CD4-positive, alpha-beta T cell treated with Interferon gamma for 1 hour (primary cell): ENCODE data around the gene EFNA4.
A peak's percentile ranks its signal among the peaks of the same experiment; 100 is the strongest.

ENCODE experiments used
- DNase-seq: peaks from one replicate; pipeline ENCODE4 v3.0.0-alpha.2; 2020

Gene EFNA4, protein sequence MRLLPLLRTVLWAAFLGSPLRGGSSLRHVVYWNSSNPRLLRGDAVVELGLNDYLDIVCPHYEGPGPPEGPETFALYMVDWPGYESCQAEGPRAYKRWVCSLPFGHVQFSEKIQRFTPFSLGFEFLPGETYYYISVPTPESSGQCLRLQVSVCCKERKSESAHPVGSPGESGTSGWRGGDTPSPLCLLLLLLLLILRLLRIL

DNA sequence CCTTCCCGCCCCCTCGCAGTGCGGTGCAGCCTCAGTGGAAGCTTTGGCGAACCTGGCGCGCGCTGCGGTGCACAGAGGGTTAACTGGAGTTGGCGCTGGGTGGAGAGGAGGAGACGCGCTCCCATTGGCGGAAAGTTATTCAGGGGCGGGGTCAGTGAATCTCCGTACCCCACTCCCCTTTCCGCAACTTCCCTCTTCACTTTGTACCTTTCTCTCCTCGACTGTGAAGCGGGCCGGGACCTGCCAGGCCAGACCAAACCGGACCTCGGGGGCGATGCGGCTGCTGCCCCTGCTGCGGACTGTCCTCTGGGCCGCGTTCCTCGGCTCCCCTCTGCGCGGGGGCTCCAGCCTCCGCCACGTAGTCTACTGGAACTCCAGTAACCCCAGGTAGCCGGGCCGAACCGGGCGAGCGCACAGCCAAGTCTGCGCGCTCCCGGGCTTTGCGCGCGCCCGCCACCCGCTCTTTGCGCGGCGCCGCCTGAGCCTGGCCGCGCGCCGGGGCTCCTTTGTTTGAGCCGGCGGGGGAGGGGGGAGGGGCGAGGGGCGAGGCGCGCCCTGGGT lies at the start of gene EFNA4:
Gene EFNA4 (plus strand): TSS at position 191 of the 561 bp plus-strand sequence. CDS start 84 bp downstream, at position 275.
- peak; percentile 85 for DNase-seq

DNA sequence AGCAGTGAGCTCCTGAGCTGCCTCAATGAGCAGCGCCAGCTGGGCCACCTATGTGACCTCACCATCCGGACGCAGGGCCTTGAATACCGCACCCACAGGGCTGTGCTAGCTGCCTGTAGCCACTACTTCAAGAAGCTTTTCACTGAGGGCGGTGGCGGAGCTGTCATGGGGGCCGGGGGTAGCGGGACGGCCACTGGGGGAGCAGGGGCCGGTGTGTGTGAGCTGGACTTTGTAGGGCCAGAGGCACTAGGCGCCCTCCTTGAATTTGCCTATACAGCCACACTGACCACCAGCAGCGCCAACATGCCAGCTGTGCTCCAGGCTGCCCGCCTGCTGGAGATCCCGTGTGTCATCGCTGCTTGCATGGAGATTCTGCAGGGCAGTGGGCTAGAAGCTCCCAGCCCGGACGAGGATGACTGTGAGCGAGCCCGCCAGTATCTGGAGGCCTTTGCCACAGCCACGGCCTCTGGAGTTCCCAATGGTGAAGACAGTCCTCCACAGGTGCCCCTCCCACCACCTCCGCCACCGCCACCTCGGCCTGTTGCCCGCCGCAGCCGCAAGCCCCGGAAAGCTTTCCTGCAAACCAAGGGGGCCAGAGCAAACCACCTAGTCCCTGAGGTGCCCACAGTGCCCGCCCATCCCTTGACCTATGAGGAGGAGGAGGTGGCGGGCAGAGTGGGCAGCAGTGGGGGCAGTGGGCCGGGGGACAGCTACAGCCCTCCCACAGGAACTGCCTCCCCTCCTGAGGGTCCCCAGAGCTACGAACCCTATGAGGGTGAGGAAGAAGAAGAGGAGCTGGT lies 48.6 kb upstream of the EFNA4 start:
- no peak for DNase-seq

DNA sequence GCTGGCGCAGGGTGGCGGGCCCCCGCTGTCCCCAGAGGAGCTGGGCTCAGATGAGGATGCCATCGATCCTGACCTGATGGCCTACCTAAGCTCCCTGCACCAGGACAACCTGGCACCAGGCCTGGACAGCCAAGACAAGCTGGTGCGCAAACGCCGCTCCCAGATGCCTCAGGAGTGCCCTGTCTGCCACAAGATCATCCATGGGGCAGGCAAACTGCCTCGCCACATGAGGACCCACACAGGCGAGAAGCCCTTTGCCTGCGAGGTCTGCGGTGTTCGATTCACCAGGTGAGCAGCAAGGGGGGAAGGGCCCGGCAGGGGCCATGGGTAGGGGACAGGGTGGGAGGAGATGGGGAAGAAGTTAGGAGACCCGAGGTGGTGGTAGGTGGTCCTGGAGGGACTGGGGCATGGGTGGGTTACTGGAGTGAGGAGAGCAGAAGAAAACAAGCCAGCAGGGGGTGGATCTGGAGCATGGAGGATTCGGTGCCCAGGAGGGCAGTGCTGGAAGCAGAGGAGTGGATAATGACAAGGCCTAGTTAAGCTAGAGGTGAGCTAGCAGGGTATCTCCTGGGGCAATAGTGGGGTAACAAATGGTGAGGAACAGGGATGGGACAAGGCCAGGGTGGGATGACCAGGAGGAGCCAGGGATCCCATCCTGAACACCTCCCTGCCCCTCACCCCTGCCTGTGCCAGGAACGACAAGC lies 47.9 kb upstream of the EFNA4 start:
- DNase-seq = no peak

DNA sequence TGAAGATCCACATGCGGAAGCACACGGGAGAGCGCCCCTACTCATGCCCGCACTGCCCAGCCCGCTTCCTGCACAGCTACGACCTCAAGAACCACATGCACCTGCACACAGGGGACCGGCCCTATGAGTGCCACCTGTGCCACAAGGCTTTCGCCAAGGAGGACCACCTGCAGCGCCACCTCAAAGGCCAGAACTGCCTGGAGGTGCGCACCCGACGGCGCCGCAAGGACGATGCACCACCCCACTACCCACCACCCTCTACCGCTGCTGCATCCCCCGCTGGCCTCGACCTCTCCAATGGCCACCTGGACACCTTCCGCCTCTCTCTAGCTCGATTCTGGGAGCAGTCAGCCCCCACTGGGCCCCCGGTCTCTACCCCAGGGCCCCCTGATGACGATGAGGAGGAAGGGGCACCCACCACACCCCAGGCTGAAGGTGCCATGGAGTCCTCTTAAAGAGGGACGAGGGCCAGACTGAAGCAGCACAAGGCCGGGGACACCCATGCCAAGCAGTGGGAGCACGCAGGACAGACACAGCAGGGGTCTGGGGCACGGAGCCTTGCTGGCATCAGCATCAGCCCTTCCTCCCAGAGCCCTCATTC lies 47.2 kb upstream of the EFNA4 start:
- DNase-seq = peak; percentile 49

DNA sequence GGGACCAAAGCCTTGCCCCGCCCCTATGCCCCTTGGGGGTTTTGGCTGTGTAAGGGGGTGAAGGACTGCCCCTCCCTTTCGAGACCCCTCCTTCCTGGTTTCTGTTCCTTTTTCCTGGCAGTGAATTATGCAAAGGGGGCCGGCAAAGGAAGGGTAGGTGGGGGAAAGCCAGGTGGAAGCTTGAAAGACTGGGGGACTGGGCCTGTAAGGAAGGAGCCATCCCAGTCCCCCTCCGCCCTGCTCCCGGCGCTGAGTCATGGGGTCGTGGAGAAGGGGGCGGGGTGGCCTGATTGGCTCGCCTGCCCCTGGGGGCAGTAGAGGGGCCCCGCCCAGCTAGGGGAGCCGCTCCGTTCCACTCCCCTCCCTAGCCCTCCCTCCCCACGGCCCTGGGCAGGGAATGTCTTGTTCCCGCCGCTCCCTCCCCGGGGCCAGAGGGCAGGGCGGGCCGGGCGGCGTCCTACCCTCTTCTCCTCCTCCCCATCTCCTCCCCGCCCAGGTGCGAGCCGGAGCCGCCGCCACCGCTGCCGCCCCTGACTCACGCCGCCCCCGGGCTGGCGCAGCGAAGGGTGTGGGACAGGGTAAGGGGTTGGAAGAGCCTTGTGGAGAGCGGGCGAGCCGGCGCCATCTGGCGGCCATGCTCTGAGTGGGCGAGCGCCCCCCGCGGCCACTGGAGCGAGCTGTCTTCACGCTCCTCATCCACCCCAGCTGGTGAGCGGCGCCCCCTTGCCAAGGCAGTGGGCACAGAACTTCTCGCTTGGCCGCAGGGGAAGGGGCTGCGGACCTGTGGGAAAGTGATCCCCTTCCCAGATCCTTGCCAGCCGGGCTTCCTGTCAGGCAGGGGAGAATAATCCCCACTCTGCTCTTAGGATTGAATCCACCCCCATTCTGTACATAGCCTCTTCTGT lies 46.2 kb upstream of the EFNA4 start:
- peak; percentile 86 for DNase-seq

DNA sequence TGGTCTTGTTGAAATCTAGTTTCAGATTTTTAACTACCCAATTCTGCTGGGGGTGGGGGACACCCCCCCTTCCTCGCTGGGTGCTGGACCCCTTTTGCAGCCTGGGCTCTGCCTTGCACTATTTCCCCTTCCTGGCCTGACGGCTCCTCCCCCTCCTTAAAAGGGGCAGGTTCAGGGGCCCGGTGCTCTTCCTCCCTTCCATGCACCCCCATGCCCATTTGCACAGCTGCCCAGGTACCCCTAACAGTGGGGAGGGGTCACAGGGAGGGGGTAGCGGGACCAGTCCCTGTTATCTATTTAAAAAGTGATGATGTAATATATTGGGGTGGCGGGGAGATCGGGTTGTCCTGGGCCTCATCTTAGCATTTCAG lies 45.6 kb upstream of the EFNA4 start:
- DNase-seq = no peak

DNA sequence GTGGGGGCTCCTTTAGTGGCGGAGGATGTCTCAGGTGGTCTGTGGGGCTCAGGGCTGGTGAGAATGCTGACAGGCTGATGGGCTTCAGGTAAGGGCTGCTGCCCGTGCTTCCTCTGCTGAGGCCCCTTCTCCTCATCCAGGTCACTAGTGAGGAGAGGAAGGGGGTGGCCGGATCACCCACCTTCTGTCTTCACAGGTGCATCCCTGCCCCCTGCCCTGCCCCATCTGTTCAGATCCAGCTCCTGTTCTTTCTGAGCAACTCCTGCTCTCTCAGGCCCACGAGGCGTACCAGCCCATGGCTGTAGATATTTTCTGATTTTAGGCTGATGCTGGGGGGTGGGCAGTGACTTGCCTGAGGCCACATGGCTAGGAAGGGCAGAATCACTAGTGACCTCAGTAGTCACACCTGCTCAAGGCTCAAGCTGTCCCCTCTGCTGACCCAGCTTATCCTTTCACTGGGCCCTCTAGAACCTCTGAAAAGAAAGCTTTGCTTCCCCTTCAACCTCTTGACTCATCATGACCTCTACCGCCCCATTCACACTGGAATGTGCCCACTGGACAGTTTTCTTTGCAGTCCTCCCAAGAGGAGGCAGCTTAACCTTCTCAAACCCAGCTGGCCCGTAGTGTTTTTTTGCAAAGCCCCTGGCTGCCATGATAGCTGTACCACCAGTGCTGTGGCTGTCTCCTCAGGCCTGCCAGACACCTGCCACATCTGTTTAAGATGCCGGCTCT lies 44.8 kb upstream of the EFNA4 start:
- DNase-seq = no peak

DNA sequence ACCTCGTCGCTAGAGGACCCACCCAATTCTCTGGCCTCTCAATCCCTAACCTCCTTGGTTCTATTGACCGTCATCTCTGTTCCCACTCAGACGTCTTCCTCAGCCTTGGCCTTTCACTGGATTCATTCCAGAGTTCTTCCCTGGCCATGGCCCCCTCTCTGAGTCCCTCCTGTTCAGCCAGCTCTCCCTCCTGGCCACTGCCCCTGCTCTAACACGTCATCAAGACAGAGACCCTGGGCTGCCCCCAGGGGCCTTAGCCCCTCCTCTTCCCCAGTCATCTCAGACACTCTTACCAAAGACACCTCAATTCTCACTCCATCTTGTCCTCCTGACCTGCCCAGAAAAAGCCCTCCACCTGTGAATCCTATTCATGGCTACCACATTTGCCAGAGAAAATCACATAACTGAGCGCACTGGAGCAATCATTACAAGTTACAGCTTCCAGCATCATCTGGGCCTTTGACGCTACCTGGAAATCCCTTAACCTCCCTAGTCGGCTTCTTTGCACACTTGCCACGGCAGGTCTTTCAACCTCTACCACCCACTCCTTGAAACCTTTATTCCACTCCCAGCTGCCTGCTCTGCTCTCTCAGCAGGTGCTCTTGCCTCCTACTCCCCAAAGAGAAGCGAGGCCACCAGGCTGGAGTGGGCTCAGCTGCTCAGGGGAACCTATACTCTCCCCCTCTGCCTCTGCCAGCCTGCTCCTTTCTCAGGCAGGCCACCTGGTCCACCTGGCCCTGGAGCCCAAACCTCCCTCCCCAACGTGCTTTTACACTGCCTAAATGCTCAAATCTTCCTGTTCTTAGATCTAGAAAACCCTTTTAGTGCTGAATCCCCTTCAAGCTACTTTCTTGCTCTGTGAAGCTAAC lies 43.9 kb upstream of the EFNA4 start:
- DNase-seq = no peak

DNA sequence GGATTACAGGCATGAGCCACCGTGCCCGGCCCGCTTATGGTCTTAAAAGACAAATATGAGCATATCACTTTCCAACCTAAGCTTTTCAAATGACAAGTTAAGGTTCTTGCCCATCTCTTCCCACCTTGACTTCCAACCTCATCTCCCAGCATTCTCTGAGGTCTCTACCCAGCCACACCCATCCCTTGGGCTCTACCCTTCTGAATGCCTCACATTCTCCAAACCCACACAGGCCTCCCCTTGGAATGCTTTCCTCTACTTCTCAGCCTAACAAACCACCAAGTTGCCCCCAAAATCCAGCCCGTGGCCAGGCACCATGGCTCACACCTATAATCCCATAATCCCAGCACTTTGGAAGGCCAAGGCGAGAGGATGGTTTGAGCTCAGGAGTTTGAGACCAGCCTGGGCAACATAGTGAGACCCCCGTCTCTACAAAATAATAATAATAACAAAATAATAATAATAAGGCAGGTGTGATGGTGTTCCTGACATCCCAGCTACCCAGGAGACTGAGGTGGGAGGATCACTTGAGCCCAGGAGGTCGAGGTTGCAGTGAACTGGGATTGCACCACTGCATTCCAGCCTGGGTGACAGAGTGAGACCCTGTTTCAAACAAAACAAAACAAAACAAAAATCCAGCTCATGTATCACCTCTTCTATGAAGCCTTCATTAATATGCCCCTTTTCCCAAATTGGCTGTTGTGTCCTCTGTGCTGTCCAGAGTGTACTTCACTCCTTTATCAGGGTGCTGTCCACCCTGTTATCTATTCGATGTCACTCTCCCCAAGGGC lies 41.2 kb upstream of the EFNA4 start:
- DNase-seq = no peak

DNA sequence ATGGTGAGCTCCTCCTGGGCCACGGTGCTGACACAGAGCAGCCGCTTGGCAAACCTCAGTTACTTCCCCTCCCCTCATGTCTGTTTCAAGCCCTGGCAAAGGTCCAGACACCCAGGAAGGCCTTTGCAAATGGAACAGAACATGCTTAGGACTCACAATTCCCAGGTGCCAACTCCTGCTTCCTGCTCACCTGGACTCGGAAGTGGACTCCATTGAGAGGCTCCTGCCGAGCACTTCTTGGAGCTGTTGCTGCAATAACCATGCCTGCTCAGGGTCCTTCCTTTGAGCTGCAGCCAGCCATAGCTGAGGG lies 40.7 kb upstream of the EFNA4 start:
- no peak for DNase-seq

DNA sequence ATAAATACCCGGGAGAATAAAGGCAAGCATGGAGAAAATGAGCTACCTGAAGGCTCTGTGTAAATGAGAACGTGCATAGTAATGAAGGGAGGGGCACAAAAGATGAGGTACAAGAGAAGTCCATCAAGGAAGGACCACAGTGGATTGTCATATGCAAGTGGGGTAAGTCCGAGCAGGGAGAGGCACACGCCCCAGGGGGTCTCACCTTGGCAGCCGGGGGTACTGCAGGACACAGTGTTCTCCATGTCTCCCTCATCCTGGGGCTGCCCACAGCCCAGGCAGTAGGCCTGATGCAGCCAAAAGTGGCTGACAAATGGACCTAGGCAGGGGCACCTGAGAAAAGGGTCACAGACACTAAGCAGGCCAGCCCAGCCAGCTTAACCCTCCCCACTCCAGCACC lies 39.9 kb upstream of the EFNA4 start:
- no peak for DNase-seq

DNA sequence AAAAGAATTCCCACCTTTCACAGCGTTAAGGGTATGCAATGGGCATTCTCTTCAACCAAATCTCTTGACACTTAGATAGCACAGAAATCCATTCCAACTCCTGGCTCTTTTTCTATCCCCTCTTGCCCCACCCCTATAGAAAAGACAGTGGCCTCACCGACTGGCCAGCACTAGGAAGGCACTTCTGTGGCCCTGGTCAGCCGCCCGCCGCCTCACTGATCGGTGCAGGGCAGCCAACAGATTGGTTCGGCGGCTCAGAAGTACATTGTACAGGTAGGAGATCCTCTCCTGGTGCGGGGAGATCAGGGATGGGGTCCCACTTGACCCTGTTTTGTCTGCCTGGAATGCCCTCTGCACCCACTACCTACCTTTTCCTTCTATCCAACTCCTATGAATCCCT lies 39.2 kb upstream of the EFNA4 start:
- DNase-seq = no peak

DNA sequence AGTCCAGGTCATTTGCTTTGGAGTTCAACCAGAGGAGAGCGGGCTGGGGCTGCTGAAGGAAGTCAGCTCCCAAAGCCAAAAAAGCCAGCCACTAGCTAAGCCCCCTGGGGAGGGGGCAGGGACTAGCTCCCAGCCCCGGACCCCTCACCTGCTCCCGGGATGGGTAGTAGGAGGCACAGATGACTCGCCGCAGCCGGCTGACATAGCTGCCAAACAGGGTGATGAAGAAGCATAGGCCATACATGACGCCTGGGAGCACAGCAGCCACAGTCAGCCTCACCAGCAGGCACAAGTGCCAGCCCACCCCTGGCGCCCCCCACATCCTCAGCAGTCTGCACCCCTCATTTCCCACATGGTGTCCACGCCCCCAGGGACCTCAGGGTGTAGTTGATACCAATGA lies 37.4 kb upstream of the EFNA4 start:
- no peak for DNase-seq

DNA sequence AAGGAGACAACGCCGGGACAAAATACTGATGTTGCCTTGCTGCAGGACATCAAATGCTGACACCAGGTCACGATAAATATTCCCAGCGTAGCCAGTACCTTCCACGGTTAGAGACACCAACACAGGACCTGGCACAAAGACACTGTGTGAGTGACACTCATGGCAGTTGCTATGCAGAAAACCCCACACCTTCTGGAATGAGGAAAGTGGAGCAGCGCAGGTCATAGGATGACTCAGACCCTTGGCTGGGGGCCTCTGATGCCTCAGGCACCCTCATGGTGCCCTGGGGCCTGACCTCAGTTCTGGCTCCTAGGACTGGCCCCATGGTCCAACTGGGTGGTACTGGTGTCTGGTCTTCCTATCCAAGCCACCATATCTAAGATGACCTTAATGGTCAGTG lies 37.0 kb upstream of the EFNA4 start:
- no peak for DNase-seq

DNA sequence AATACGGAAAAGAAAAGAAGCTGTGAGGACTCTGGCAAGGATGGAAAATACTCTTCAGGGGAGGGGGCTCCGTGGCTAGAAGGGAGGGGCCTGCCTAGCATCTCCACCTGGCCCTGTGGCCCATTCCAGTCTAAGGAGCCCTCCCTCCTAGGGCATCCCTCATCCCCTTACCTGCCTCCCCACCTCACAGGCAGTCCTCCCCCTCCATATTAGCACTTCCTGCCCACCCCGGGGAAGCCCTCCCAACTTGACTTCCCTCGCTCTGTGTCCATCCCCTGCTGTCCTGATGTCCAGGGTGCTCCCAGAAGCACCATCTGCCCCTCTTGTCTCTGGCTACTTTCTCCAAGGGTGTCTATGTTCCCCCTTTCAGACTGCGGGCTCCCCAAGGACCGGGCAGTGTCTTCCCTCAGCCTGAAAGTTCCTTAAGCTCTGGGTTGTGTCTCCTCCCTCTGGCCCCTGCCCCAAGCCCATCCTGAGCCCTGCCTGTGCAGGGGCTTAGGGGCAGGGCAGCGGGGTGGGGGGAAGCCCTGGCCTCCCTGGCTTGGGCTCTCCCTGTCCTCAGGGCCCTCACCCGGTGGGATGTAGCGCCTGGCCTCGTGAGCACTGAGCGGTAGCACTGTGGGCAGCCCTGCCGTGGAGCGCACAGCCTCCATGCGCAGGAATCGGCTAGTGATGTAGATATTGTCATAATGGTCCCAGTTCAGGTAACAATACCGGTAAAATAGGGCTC lies 33.9 kb upstream of the EFNA4 start:
- no peak for DNase-seq

DNA sequence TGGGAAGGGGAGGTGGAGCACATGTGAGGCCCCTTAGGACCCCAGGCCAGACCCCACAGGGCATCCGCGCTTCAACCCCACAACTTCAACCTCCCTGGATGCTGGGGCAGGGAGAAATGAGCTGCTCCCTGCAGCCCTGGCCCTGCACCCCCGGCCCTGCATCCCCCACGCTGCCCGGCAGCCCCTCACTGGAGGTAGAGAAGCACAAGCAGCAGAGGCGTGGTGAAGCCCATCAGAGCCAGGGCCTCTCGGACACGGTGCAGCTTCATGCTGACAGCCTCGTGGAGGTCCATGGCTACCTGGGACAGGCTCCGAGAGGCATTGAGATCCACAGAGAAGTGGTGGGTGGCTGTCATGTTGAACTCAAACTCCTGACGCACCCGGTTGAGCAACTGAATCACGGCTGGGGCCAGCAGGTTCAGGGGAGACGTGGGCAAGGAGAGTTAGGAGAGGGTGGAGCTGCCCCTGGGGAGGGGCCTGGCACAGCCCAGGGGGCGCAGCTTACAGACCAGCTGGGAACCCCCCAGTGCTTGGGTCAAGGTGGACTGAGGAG lies 33.2 kb upstream of the EFNA4 start:
- DNase-seq = no peak

DNA sequence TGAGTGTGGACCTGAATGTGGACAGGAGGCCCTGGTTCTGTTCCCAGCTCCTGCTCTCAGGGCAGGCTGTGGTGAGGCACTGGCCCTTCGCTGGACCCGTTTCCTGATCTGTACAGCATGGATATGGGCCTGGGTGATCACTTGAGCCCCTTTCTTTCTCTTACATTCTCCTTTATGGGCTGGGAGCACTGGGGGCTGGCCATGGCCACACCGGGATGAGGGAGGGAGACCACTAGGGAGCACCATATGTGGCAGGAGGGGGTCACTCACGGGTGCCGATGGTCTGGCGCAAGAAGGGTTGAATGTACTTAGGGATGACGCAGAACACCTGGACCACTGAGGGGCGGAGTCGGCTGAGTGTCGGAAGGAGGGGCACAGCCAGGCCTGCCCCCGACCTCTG lies 32.6 kb upstream of the EFNA4 start:
- DNase-seq = no peak

DNA sequence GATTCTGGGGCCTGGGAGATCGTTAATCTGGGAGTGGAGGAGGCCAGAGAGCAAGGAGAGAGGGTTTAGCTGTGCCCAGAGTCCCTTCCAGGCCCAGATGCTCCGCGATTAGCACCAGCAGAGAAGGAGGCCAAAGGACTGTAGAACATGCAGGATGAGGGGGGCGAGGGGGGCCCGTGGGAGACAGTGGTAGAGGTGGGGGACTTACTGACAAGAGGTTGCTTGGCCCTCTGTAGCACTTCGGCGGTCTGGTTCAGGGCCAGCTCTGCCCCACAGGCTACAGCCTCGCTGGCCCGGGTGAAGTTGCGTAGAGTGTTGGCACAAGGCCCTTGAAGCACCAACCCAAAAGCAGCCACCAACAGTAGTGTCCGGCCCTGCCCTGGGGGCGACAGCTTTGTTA lies 30.7 kb upstream of the EFNA4 start:
- no peak for DNase-seq

DNA sequence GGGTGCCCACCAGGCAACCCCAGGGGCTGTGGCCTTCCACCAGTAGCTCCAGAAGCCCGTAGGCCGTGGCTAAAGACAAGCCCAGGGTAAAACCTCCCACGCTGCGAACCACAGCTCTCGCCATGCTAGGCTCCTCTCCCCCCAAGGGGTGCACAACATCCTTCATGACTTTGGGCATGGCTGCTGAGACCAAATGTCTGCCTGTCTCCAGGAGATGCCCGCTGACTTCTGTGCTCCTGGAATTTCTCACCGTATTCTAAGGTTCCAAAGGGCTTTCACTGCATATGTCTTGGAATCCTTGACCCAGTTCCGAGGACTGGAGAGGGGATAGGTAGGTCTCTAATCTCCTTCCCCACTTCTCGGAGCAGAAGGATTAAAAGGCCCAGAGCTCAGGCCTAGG lies 30.0 kb upstream of the EFNA4 start, which contains the start of the genes DCST1 and DCST2:
Gene DCST1 (plus strand): TSS at position 301 of the 400 bp plus-strand sequence. CDS start 213 bp downstream, outside the sequence.
Gene DCST2 (minus strand): TSS at position 258 of the 400 bp plus-strand sequence. CDS start 80 bp downstream, at position 178.
- DNase-seq = no peak
